A673 (cell line): ENCODE results near the gene SLC45A3. TPM values are rescaled to one million over a fixed set of nuclear protein-coding genes. Genes with fewer than 3 reads are reported as not detected.

ENCODE experiments used
- BruUV-seq: library from RNA; stranded (reverse); fragments of 400-500 nt; replicated peaks from 2 replicates; lab custom pipeline; 2021; lab: Mats Ljungman, UMichigan
- CTCF ChIA-PET: fragments of 300-600 bp; sonication (Branson Sonifier 250); formaldehyde crosslinking; loops from one replicate; lab custom pipeline; 2022; ENCODE audit warnings: antibody characterized with exemption; lab: Charles Lee
- POLR2A ChIA-PET: fragments of 300-600 bp; sonication (Branson Sonifier 250); formaldehyde crosslinking; loops from one replicate; lab custom pipeline; 2022; ENCODE audit warnings: antibody characterized with exemption; ENCODE audit not compliant: low non-redundant PET; lab: Charles Lee
- DNase-seq: peaks from one replicate; pipeline ENCODE4 v3.0.0-alpha.2; 2015; ENCODE audit warnings: low spot score
- H3K27ac ChIP-seq: fragments of 200-600 bp; sonication (generic); 2 replicates; pipeline ENCODE4 v1.5.1; 2016; ENCODE audit warnings: mixed run types, low read depth, mild to moderate bottlenecking, mixed read lengths, antibody characterized with exemption, low read length; ENCODE audit not compliant: poor library complexity, severe bottlenecking
- H3K27me3 ChIP-seq: fragments of 200-600 bp; sonication (generic); replicated peaks from 2 replicates; pipeline ENCODE4 v1.6.1; 2017; ENCODE audit warnings: mixed run types, low read depth, mild to moderate bottlenecking, mixed read lengths, antibody characterized with exemption, low read length; ENCODE audit not compliant: insufficient read depth, poor library complexity
- H3K36me3 ChIP-seq: fragments of 200-600 bp; sonication (generic); 2 replicates; pipeline ENCODE4 v1.6.1; 2016; ENCODE audit warnings: mixed run types, mild to moderate bottlenecking, mixed read lengths, antibody characterized with exemption, low read length; ENCODE audit not compliant: insufficient read depth, poor library complexity, severe bottlenecking
- H3K4me1 ChIP-seq: fragments of 200-600 bp; sonication (generic); 2 replicates; pipeline ENCODE4 v1.6.1; 2017; ENCODE audit warnings: mixed run types, mild to moderate bottlenecking, mixed read lengths, antibody characterized with exemption, low read length; ENCODE audit not compliant: insufficient read depth, poor library complexity, severe bottlenecking
- H3K4me3 ChIP-seq: fragments of 200-600 bp; sonication (generic); 2 replicates; pipeline ENCODE4 v1.5.1; 2016; ENCODE audit warnings: low read depth, mixed run types, mild to moderate bottlenecking, mixed read lengths, low read length; ENCODE audit not compliant: poor library complexity, severe bottlenecking
- H3K9me3 ChIP-seq: fragments of 200-600 bp; sonication (generic); 2 replicates; pipeline ENCODE4 v1.6.1; 2016; ENCODE audit warnings: mixed run types, low read depth, mild to moderate bottlenecking, mixed read lengths, antibody characterized with exemption, low read length; ENCODE audit not compliant: poor library complexity, severe bottlenecking
- EZH2 ChIP-seq: fragments of 200-600 bp; sonication (generic); IDR thresholded peaks from 2 replicates; pipeline ENCODE4 v1.6.1; 2017; ENCODE audit warnings: borderline replicate concordance, low read depth, mild to moderate bottlenecking, mixed read lengths, antibody characterized with exemption, low read length; ENCODE audit not compliant: poor library complexity, severe bottlenecking
- intact Hi-C: fragments of 100-400 bp; cut with micrococcal nuclease; formaldehyde crosslinking; loops from one replicate; pipeline ENCODE4 v1.10.0; 2022; ENCODE audit not compliant: unreplicated experiment
- total RNA-seq: library from RNA; stranded (reverse); gene quantifications from 2 replicates; pipeline ENCODE4 v1.2.3, GENCODE V29; 2021
- TF ChIP-seq, protein P1 (sequence below): fragments of 300-800, 200-600 bp; sonication (generic); conservative IDR thresholded peaks from 2 replicates; pipeline ENCODE4 v1.5.1; 2017; ENCODE audit warnings: low read depth, mild to moderate bottlenecking, antibody characterized with exemption, low read length, moderate library complexity, mixed read lengths

Gene SLC45A3
- total RNA-seq, 1 experiment from 2014 or later, result 8.5 TPM

DNA sequence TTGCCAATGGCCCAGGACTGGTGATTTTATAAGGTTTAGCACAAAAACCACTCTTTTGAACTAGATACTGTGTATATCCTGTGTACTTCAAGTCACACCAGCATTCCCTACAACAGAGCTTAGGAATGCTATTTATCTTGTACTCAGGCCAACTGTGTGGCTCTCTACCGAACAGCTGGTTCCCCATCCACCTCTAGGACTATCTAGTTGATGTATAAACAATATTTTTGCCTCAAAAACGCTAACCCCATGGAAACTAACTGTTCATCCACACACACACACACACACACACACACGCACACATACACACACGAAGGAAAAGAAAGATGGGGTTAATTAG is 28.7 kb upstream of the SLC45A3 start:
- BruUV-seq, result no TSS peak
- no peaks in the 10 kb centered on the region for H3K4me1 ChIP-seq
- H3K36me3 ChIP-seq, result peaks cover 25% of the 10 kb centered on the region
- no peak for DNase-seq
- POLR2A ChIA-PET, result no interaction called here
- CTCF ChIA-PET, result interaction anchor here (0.6 kb wide), 1 partner anchor 50 kb away, joined by 7 read pairs; no protein-coding TSS in a partner anchor
- H3K4me3 ChIP-seq, result no peak overlapping the region
- H3K9me3 ChIP-seq, result no peaks in the 10 kb centered on the region
- H3K27me3 ChIP-seq, result no peaks in the 10 kb centered on the region
- H3K27ac ChIP-seq, result no peak overlapping the region
- intact Hi-C loops, result no loop called here
- no peak for TF ChIP-seq EZH2
- TF ChIP-seq, protein P1, sequence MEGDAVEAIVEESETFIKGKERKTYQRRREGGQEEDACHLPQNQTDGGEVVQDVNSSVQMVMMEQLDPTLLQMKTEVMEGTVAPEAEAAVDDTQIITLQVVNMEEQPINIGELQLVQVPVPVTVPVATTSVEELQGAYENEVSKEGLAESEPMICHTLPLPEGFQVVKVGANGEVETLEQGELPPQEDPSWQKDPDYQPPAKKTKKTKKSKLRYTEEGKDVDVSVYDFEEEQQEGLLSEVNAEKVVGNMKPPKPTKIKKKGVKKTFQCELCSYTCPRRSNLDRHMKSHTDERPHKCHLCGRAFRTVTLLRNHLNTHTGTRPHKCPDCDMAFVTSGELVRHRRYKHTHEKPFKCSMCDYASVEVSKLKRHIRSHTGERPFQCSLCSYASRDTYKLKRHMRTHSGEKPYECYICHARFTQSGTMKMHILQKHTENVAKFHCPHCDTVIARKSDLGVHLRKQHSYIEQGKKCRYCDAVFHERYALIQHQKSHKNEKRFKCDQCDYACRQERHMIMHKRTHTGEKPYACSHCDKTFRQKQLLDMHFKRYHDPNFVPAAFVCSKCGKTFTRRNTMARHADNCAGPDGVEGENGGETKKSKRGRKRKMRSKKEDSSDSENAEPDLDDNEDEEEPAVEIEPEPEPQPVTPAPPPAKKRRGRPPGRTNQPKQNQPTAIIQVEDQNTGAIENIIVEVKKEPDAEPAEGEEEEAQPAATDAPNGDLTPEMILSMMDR, result no peak

GRCh38 chr1:205706601-205707502 is 26.5 kb upstream of the SLC45A3 start:
- POLR2A ChIA-PET, result interaction anchor here (0.6 to 0.7 kb wide), 2 partner anchors 8 to 15 kb away, joined by 3 to 10 read pairs; no protein-coding TSS in a partner anchor

GRCh38 chr1:205704903-205705302 is 24.6 kb upstream of the SLC45A3 start:
- TF ChIP-seq, protein P1, result no peak
- no peak for TF ChIP-seq EZH2
- Histone ChIP-seq H3K27me3 (no peaks in the 10 kb centered on the region), H3K4me1 (peaks cover 22% of the 10 kb centered on the region), H3K9me3 (no peaks in the 10 kb centered on the region), H3K27ac (no peak overlapping the region), H3K36me3 (peaks cover under 1% of the 10 kb centered on the region), H3K4me3 (no peak overlapping the region)
- DNase-seq, result no peak
- POLR2A ChIA-PET, result no interaction called here
- CTCF ChIA-PET, result no interaction called here
- intact Hi-C loops, result no loop called here
- no TSS peak for BruUV-seq

More at GRCh38 chr1:205706601-205707502, 26.5 kb upstream of the SLC45A3 start:
- CTCF ChIA-PET, result no interaction called here
- Histone ChIP-seq H3K27ac (no peak overlapping the region), H3K36me3 (peaks cover 16% of the 10 kb centered on the region), H3K4me3 (no peak overlapping the region), H3K9me3 (no peaks in the 10 kb centered on the region), H3K27me3 (no peaks in the 10 kb centered on the region), H3K4me1 (peaks cover 7% of the 10 kb centered on the region)
- no peak for DNase-seq
- TF ChIP-seq EZH2, result no peak
- TF ChIP-seq, protein P1, result no peak
- no TSS peak for BruUV-seq
- intact Hi-C loops, result no loop called here
